ENCODE results near the gene PDF.
"Not testable (repeated sequence)": the region's sequence is repeated elsewhere in the genome, so short reads cannot be mapped to it uniquely, and the experiment has no call there.

The PDF gene

DNA sequence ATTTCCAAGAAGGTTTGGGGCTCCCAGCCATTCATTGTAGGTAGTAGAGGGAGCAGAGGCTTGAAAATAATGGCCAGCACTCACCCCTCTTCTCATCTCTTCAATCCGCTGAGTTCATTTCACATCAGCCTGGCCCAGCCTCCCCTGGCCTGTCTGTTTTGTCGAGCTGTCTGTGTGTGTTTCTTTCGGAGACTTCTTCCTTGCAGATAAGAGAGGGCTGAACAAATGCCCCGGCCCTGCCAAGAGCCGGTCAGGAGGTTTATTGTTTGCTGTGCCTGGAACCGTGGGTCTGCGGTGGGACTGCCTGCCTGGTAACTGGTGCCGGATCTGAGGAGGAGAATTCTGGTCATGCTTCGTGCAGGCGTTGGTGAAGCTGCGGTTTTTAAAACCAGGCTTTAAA lies 15.9 kb downstream of the PDF start:
- DNase-seq, result no peak

DNA sequence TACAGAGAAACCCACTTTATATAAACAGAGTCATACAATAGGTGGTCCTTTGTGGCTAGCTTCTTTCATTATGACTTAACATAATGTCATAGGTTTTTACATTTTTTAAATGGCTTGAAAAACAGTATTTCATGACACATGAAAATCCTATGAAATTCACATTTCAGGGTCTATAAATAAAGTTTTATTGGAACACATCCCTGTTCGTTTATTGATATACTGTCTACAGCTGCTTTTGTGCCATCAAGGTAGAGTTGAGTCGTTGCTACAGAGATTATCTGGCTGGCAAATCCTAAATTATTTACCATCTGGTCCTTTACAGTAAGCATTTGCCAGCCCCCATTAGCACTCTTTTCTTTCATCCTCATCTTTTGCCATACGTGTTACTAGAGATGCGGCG lies 16.9 kb downstream of the PDF start:
- no peak for DNase-seq

- DNase-seq, result peak; percentile 65
These were observed 18.6 kb downstream of the PDF start for GRCh38 chr16:69311533-69312387.

GRCh38 chr16:69310653-69311532 lies 19.5 kb downstream of the PDF start, which contains the start of gene VPS4A:
VPS4A (plus strand) TSS chr16:69311350; CDS start chr16:69311512, 162 bp downstream.
- peak; percentile 98 for DNase-seq

DNA sequence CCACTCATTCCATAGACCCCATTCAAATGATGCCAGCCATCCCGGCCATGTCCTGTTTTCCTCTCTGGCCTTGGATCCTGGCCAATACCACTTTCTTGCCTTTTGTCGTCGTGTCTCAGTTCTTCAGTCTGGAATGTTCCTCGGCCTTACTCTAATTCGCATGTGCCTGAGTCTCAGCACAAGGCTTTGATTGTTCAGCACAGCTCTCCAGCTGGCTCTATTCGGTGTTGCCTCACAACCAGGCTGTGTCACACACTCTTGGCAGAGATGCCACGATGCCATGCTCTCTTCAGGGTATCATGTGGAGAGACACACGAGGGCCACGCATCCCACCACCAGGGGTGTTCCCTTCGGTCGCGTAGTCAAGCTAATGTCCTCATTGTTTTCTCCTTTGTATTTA lies 21.1 kb downstream of the PDF start:
- no peak for DNase-seq

DNA sequence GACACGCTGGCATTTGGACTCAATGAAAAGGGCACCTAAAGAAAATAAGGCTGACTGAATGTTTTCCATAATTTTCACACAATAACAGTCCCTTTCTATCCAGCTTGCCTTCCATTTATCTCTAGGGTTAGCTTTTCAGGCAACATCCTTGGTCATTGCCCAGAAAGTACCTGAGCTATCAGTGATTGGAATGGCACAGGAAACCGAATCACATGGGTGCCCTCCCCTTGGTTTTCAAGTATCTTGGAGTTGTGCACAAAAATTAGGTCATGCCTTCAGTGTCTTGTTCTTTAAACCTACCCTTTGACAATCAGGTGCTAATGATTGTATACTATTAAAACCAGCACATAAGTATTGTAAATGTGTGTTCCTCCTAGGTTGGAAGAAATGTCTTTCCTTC lies 22.5 kb downstream of the PDF start:
- no peak for DNase-seq

GRCh38 chr16:69307091-69307490 lies 23.3 kb downstream of the PDF start:
- DNase-seq, result no peak

DNA sequence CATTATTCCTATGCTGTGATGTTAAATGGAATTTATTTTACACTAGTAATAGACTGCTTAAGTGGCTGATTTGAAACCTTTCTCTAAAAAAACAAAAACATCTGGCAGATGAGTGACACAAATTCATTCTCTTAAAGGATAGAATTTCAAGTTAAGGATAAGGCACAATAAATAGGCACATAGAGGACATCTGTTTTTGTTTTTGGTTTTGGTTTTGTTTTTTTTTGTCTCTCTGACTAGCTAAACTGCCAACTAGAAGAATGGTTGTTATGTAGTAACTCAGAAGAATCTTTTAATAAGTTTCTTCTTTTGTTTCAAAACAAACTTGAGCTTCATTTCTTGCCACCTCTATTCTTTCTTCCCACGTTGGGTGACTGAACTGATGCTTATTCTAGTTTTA lies 24.4 kb downstream of the PDF start:
- DNase-seq, result no peak

DNA sequence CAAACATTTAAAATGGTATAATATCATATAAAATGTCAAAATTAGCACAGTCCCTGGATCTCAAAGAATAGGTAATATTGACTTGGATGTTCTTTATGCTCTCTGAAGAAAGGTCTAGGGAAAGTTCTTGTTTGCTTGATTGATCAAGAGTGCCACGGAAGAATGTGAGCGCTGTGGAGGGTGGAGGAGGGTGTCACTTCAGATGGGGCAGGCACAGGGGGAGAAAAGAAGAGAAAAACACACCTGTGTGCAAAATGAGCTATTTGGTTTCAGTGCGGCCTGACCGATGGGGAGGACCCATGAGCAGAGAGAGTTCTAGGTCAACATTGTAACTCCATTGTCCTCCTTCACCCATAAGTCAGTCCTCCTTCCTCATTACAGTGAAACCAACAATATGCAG lies 28.1 kb downstream of the PDF start:
- DNase-seq, result no peak

DNA sequence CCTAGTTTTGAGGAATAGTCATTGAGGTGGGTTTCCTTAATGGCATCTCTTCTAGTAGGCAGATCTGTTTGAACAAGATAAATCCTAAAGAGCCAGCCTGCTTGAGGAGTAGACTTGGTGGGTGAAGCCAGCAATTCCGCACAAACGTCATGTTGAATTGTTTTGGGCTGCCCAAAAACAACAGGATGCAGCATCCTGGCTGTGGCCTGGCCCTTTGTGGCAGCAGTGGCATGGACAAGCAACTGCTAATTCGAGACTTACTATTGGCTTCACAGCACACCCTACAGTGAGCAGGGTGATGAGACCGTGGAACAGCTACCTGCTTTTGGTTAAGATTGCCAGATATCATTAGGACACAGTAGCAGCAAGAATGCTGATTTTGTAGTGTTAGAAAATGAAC lies 28.5 kb downstream of the PDF start:
- no peak for DNase-seq

- no peak for DNase-seq
These were observed 29.2 kb downstream of the PDF start for GRCh38 chr16:69301187-69301586.

DNA sequence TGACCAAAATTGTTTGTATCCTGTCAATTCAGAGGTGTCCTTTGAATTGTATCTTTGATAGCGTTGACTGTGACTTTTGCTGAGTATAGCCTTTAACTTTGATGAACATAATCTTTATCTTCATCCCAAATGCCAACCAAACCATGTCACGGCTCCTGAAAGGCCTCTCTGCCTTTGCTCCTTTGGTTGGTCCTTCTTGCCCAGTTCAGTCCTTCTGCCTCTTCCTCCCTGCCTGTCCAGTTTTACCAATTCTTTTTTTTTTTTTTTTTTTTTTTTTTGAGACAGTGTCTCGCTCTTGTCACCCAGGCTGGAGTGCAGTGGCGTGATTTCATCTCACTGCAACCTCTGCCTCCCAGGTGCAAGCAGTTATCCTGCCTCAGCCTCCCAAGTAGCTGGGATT lies 32.1 kb downstream of the PDF start:
- DNase-seq, result no peak

GRCh38 chr16:69296771-69297170 lies 33.6 kb downstream of the PDF start:
- not testable (repeated sequence) for DNase-seq

- DNase-seq, result no peak
These were observed 36.3 kb downstream of the PDF start for GRCh38 chr16:69294051-69294450.

- DNase-seq, result no peak
These were observed 37.0 kb downstream of the PDF start for GRCh38 chr16:69293401-69293800.

- DNase-seq, result not testable (repeated sequence)
These were observed 38.7 kb downstream of the PDF start for GRCh38 chr16:69291657-69292056.

DNA sequence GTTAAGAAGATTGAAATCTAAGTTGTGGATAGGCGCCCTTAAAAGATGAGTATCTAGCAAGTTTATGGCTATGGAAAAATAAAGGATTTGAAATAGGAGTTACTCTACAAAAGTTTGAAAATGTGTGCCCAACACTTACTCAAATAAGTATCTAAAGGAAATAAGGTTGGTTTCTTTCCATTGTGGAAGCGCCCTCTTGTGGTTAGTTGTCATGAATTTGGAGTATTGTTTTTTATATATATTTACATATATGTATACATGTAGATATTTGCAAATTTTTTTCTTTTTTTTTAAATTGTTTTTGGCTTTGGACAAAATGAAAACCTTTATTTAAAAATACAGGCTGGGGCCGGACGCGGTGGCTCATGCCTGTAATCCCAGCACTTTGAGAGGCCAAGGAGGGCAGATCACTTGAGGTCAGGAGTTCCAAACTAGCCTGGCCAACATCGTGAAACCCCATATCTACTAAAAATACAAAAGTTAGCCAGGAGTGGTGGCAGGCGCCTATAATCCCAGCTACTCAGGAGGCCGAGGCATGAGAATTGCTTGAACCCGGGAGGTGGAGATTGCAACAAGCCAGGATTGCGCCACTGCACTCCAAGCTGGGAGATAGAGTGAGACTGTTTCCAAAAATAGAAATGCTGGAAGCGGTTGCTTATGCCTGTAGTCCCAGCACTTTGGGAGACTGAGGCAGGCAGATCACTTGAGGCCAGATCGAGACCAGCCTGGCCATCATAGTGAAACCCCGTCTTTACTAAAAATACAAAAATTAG lies 43.3 kb downstream of the PDF start:
- DNase-seq, result peak; percentile 45

- no peak for DNase-seq
These were observed 45.1 kb downstream of the PDF start for GRCh38 chr16:69285240-69285639.

- DNase-seq, result no peak
These were observed 46.5 kb downstream of the PDF start for GRCh38 chr16:69283851-69284250.

DNA sequence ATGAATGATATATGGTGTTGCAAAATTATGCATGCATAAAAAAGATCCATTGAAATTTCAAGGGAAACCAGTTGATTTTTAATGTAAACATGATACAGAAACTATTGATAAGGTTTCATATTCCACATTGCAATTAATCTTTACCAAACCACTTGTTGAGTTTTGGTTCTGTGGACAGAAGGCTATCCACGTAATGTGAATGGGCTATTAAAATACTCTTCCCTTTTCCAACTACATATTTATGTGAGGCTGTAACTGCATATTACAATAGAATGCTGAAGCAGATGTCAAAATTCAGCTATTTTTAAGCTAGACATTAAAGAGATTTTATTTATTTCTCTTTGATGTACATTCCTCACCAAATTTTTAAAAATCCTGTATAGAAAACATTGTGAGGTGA lies 53.0 kb downstream of the PDF start:
- no peak for DNase-seq
